ENCODE data around the gene SCG5.

Gene SCG5

GRCh38 chr15:32659340-32660155, 18.0 kb downstream of the SCG5 start:
- no peak for DNase-seq (ENCODE audit: low read depth)

GRCh38 chr15:32663671-32664070, 22.2 kb downstream of the SCG5 start:
- no peak for DNase-seq (ENCODE audit: low read depth)

- no peak for DNase-seq (ENCODE audit: low read depth)
Measured at GRCh38 chr15:32664796-32665195, 23.3 kb downstream of the SCG5 start.

- no peak for DNase-seq (ENCODE audit: low read depth)
Measured at GRCh38 chr15:32667321-32667720, 25.8 kb downstream of the SCG5 start.

GRCh38 chr15:32668942-32669341, 27.4 kb downstream of the SCG5 start:
- no peak for DNase-seq (ENCODE audit: low read depth)

- no peak for DNase-seq (ENCODE audit: low read depth)
Measured at GRCh38 chr15:32669896-32670611, 28.5 kb downstream of the SCG5 start.

- no peak for DNase-seq (ENCODE audit: low read depth)
Measured at GRCh38 chr15:32670623-32671022, 29.1 kb downstream of the SCG5 start.

GRCh38 chr15:32671339-32672325, 30.1 kb downstream of the SCG5 start:
- DNase-seq (ENCODE audit: low read depth) = no peak

- DNase-seq (ENCODE audit: low read depth) = no peak
Measured at GRCh38 chr15:32674681-32675080, 33.2 kb downstream of the SCG5 start.

GRCh38 chr15:32675466-32675865, 34.0 kb downstream of the SCG5 start:
- DNase-seq (ENCODE audit: low read depth) = no peak

GRCh38 chr15:32676169-32676568, 34.7 kb downstream of the SCG5 start:
- DNase-seq (ENCODE audit: low read depth) = no peak

- DNase-seq (ENCODE audit: low read depth) = no peak
Measured at GRCh38 chr15:32677238-32677750, 35.8 kb downstream of the SCG5 start.

- DNase-seq (ENCODE audit: low read depth) = no peak
Measured at GRCh38 chr15:32679298-32679690, 37.8 kb downstream of the SCG5 start.

GRCh38 chr15:32682569-32682968, 41.1 kb downstream of the SCG5 start:
- DNase-seq (ENCODE audit: low read depth) = no peak

- DNase-seq (ENCODE audit: low read depth) = no peak
Measured at GRCh38 chr15:32682977-32683630, 41.6 kb downstream of the SCG5 start.

- no peak for DNase-seq (ENCODE audit: low read depth)
Measured at GRCh38 chr15:32683906-32684584, 42.5 kb downstream of the SCG5 start.

GRCh38 chr15:32685576-32685975, 44.1 kb downstream of the SCG5 start:
- DNase-seq (ENCODE audit: low read depth) = no peak

- DNase-seq (ENCODE audit: low read depth) = no peak
Measured at GRCh38 chr15:32687556-32687955, 46.0 kb downstream of the SCG5 start.

- no peak for DNase-seq (ENCODE audit: low read depth)
Measured at GRCh38 chr15:32688151-32688639, 46.7 kb downstream of the SCG5 start.

- no peak for DNase-seq (ENCODE audit: low read depth)
Measured at GRCh38 chr15:32690941-32691688, 49.6 kb downstream of the SCG5 start.
